ENCODE data around the gene SLC23A1. TPM values are rescaled to one million over a fixed set of nuclear protein-coding genes. Genes with fewer than 3 reads are reported as not detected.

SLC23A1 gene
- total RNA-seq, 2 donors from 2014 or later: 0.35 to 0.93 TPM

GRCh38 chr5:139344177-139344576 lies 38.9 kb downstream of the SLC23A1 start:
- WGBS, 2 experiments (ENCODE audit: insufficient coverage in 1 of 2, insufficient read length in 1 of 2): 98 to 100% methylated on average over 1 to 2 of the region's 2 CpGs
- H3K27me3 ChIP-seq (ENCODE audit: control insufficient read depth, insufficient read depth, low read length, poor library complexity, severe bottlenecking): no peaks in the 10 kb centered on the region
- DNase-seq: peak; percentile 10
- no peaks in the 10 kb centered on the region for H3K9me3 ChIP-seq (ENCODE audit: control insufficient read depth, low read length)
- H3K4me3 ChIP-seq (ENCODE audit: low read length): peak overlapping the region; percentile 88
- Mint-ChIP-seq H3K4me1 (peaks cover 15% of the 10 kb centered on the region), H3K36me3 (ENCODE audit: low read depth) (peaks cover 40% of the 10 kb centered on the region), H3K27me3 (ENCODE audit: insufficient read depth) (peaks cover 3% of the 10 kb centered on the region), H3K4me3 (peak overlapping the region; percentile 99), H3K9me3 (no peaks in the 10 kb centered on the region), H3K27ac (no peak overlapping the region)
- H3K36me3 ChIP-seq (ENCODE audit: control insufficient read depth, insufficient read depth, low read length): peaks cover 39% of the 10 kb centered on the region
- no peak overlapping the region for H3K9ac ChIP-seq (ENCODE audit: extremely low read depth, low read length, poor library complexity, severe bottlenecking)
- no peaks in the 10 kb centered on the region for H3K4me1 ChIP-seq (ENCODE audit: control insufficient read depth, insufficient read depth, low read length)
- H3K27ac ChIP-seq (ENCODE audit: low read depth, low read length): no peak overlapping the region
- no peak for TF ChIP-seq CTCF (conservative IDR thresholded peaks at IDR 0.05)

- Mint-ChIP-seq H3K4me1 (peaks cover 15% of the 10 kb centered on the region), H3K36me3 (ENCODE audit: low read depth) (peaks cover 36% of the 10 kb centered on the region), H3K4me3 (peak overlapping the region; percentile 99), H3K27me3 (ENCODE audit: insufficient read depth) (peaks cover 3% of the 10 kb centered on the region), H3K27ac (no peak overlapping the region), H3K9me3 (no peaks in the 10 kb centered on the region)
- Histone ChIP-seq H3K27ac (ENCODE audit: low read depth, low read length) (no peak overlapping the region), H3K4me1 (ENCODE audit: control insufficient read depth, insufficient read depth, low read length) (no peaks in the 10 kb centered on the region), H3K36me3 (ENCODE audit: control insufficient read depth, insufficient read depth, low read length) (peaks cover 32% of the 10 kb centered on the region), H3K27me3 (ENCODE audit: control insufficient read depth, insufficient read depth, low read length, poor library complexity, severe bottlenecking) (no peaks in the 10 kb centered on the region), H3K4me3 (ENCODE audit: low read length) (peak overlapping the region; percentile 88), H3K9ac (ENCODE audit: extremely low read depth, low read length, poor library complexity, severe bottlenecking) (peak overlapping the region; percentile 99), H3K9me3 (ENCODE audit: control insufficient read depth, low read length) (no peaks in the 10 kb centered on the region)
- no peak for DNase-seq
- WGBS, 2 experiments (ENCODE audit: insufficient coverage in 1 of 2, insufficient read length in 1 of 2): 90 to 92% methylated on average over 9 of the region's 9 CpGs
- no peak for TF ChIP-seq CTCF (conservative IDR thresholded peaks at IDR 0.05)
Observed at GRCh38 chr5:139343476-139343875, 39.6 kb downstream of the SLC23A1 start.

GRCh38 chr5:139342423-139342723 lies 40.7 kb downstream of the SLC23A1 start:
- peak overlapping the region; percentile 99 for H3K4me3 Mint-ChIP-seq
- Histone ChIP-seq H3K9ac (ENCODE audit: extremely low read depth, low read length, poor library complexity, severe bottlenecking) (peak overlapping the region; percentile 99), H3K4me3 (ENCODE audit: low read length) (peak overlapping the region; percentile 88), H3K27me3 (ENCODE audit: control insufficient read depth, insufficient read depth, low read length, poor library complexity, severe bottlenecking) (no peaks in the 10 kb centered on the region), H3K36me3 (ENCODE audit: control insufficient read depth, insufficient read depth, low read length) (peaks cover 29% of the 10 kb centered on the region), H3K9me3 (ENCODE audit: control insufficient read depth, low read length) (no peaks in the 10 kb centered on the region), H3K4me1 (ENCODE audit: control insufficient read depth, insufficient read depth, low read length) (no peaks in the 10 kb centered on the region), H3K27ac (ENCODE audit: low read depth, low read length) (peak overlapping the region; percentile 100)
- peaks cover 3% of the 10 kb centered on the region for H3K27me3 Mint-ChIP-seq (ENCODE audit: insufficient read depth)
- peak overlapping the region; percentile 100 for H3K27ac Mint-ChIP-seq
- no peak for DNase-seq
- H3K9me3 Mint-ChIP-seq: no peaks in the 10 kb centered on the region
- peaks cover 31% of the 10 kb centered on the region for H3K36me3 Mint-ChIP-seq (ENCODE audit: low read depth)
- H3K4me1 Mint-ChIP-seq: peaks cover 15% of the 10 kb centered on the region
- no peak for TF ChIP-seq CTCF (conservative IDR thresholded peaks at IDR 0.05)
- WGBS, 2 experiments (ENCODE audit: insufficient coverage in 1 of 2, insufficient read length in 1 of 2): 0% methylated on average over 5 to 16 of the region's 16 CpGs

Measured in endodermal cell (in vitro differentiated cells).